Heart right ventricle (tissue), 16 donors: Measurements from ENCODE around the gene PRICKLE1. TPM values are rescaled to one million over a fixed set of nuclear protein-coding genes. Genes with fewer than 3 reads are reported as not detected.

Experiments used
- ATAC-seq, 8 donors: fragments of 200-7000 bp; cut with Tn5 transposase; one replicate each; pipeline ENCODE4 v1.9.1; 2020; ENCODE audit warnings: mild to moderate bottlenecking in 8 of 8, moderate library complexity in 8 of 8, moderate number of reproducible peaks in 1 of 8
- DNase-seq, 2 donors: peaks; one replicate each; pipeline ENCODE4 v3.0.0-alpha.2; 2020
- H3K27ac ChIP-seq, 10 donors: fragments of 200-600 bp; sonication (generic) in 2 of 10; one replicate each; pipeline versions ENCODE4 v1.5.0 to v1.8.0; 2020 to 2022; ENCODE audit warnings: mild to moderate bottlenecking in 3 of 10
- H3K27me3 ChIP-seq, 7 donors: fragments of 200-600 bp; one replicate each; pipeline ENCODE4 v1.8.0; 2021 to 2022; ENCODE audit warnings: mild to moderate bottlenecking in 2 of 7
- H3K36me3 ChIP-seq, 9 donors: fragments of 200-600 bp; sonication (generic) in 1 of 9; one replicate each; pipeline versions ENCODE4 v1.5.0 to v1.8.0; 2020 to 2022; ENCODE audit warnings: mild to moderate bottlenecking in 2 of 9
- H3K4me1 ChIP-seq, 9 donors: fragments of 200-600 bp; sonication (generic) in 1 of 9; one replicate each; pipeline versions ENCODE4 v1.5.0 to v1.8.0; 2020 to 2022; ENCODE audit warnings: mild to moderate bottlenecking in 4 of 9
- H3K4me3 ChIP-seq, 10 donors: fragments of 200-600 bp; sonication (generic) in 2 of 10; one replicate each; pipeline versions ENCODE4 v1.5.0 to v1.8.0; 2020 to 2022; ENCODE audit warnings: mild to moderate bottlenecking in 7 of 10, moderate library complexity in 2 of 10
- H3K9me3 ChIP-seq, 11 donors: fragments of 200-600 bp in 10 of 11; sonication (generic) in 2 of 11; one replicate each; pipeline versions ENCODE4 v1.5.0 to v1.8.0; 2013 to 2022; ENCODE audit warnings: mild to moderate bottlenecking in 2 of 11, control low read depth in 1 of 11, moderate library complexity in 1 of 11
- WGBS, 2 donors: extraction: QIAGEN DNeasy Blood & Tissue Kit; methylation state at CpG; one replicate each; pipeline ENCODE4 v1.1.7; 2013; ENCODE audit warnings: inconsistent platforms in 1 of 2; 5-methylcytosine and 5-hydroxymethylcytosine counted together
- intact Hi-C, 10 donors: fragments of 100-400 bp; cut with DNase I; formaldehyde crosslinking; loops; one replicate each; pipeline versions ENCODE4 v1.11.1 to v1.14.2; 2022
- polyA plus RNA-seq, 2 donors: library from polyadenylated mRNA; stranded (reverse); fragments of 200-250 nt; gene quantifications; one replicate each; pipeline ENCODE4 v1.2.3, GENCODE V29; 2013
- total RNA-seq, 10 donors: library from RNA; stranded (reverse); fragmentation: NEBNext Ultra II Directional in 3 of 10; extraction: Animal tissue kit (Norgen Biotek cat#: 25700) in 3 of 10; gene quantifications; one replicate each; pipeline versions ENCODE4 v1.2.1 to v1.2.4, GENCODE V29; 2021 to 2023
- TF ChIP-seq, protein P1 (sequence below), 9 donors: fragments of 200-600 bp; sonication (generic) in 2 of 9; IDR thresholded peaks; one replicate each; pipeline versions ENCODE4 v1.5.0 to v1.8.0; 2021 to 2022; ENCODE audit warnings: antibody characterized with exemption in 9 of 9, mild to moderate bottlenecking in 5 of 9, moderate library complexity in 1 of 9
- donor health status: Arrhythmogenic right ventricular cardiomyopathy.
- donor health status: ischemic (EF 13 %, LVEDD 7.1; RV severe dilation, severe dysfunction).
- donor health status: healthy with polysubstance abuse.
- donor health status: DM: no; HTN: yes; CAD: no.
- donor health status: DM: no; HTN: no; CAD: no.
- donor health status: ischemic (EF 25% LVEDD 6.9; RV normal size, moderate dysfunction).
- donor health status: ischemic (EF 25% LVEDD 5.7; RV mildly dilated, moderate dysfunction).
- donor health status: healthy.
- donor health status: DM: yes; HTN: yes; CAD: no.
- donor health status: Ischemic cardiomyopathy.
- donor health status: ischemic (EF 35%, LVEDD 5.7; RV mildly dilated, moderate dysfunction).
- donor health status: nonischemic (EF 11% LVEDD 7.7; RV severe dilation, severe dysfunction).
- donor health status: DM: yes; HTN: yes; CAD: no.
- donor health status: PGD.
- donor health status: ischemic (EF 29% LVEDD 5.4; RV normal size, mild dysfunction).
- donor health status: nonischemic (EF 23%, LVEDD 6.1; RV moderate dilation, normal function).

The PRICKLE1 gene
- total and polyA plus RNA-seq, 12 donors = 2.9 to 36.9 (median 17.8) TPM

GRCh38 chr12:42625611-42626010 lies 36.1 kb upstream of the PRICKLE1 start:
- no peak for ATAC-seq
- H3K36me3 ChIP-seq = no peaks in the 10 kb centered on the region
- H3K4me3 ChIP-seq = no peak overlapping the region
- intact Hi-C loops = no loop called here
- TF ChIP-seq, protein P1, sequence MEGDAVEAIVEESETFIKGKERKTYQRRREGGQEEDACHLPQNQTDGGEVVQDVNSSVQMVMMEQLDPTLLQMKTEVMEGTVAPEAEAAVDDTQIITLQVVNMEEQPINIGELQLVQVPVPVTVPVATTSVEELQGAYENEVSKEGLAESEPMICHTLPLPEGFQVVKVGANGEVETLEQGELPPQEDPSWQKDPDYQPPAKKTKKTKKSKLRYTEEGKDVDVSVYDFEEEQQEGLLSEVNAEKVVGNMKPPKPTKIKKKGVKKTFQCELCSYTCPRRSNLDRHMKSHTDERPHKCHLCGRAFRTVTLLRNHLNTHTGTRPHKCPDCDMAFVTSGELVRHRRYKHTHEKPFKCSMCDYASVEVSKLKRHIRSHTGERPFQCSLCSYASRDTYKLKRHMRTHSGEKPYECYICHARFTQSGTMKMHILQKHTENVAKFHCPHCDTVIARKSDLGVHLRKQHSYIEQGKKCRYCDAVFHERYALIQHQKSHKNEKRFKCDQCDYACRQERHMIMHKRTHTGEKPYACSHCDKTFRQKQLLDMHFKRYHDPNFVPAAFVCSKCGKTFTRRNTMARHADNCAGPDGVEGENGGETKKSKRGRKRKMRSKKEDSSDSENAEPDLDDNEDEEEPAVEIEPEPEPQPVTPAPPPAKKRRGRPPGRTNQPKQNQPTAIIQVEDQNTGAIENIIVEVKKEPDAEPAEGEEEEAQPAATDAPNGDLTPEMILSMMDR (IDR thresholded peaks at IDR 0.05) = no peak
- no peak for DNase-seq
- no peak overlapping the region for H3K27ac ChIP-seq
- WGBS, 2 donors = 29 to 33% methylated on average over 4 of the region's 4 CpGs
- H3K27me3 ChIP-seq = no peaks in the 10 kb centered on the region
- peaks cover 0 to 5% (median 0%) of the 10 kb centered on the region in 11 donors for H3K9me3 ChIP-seq
- no peaks in the 10 kb centered on the region for H3K4me1 ChIP-seq

DNA sequence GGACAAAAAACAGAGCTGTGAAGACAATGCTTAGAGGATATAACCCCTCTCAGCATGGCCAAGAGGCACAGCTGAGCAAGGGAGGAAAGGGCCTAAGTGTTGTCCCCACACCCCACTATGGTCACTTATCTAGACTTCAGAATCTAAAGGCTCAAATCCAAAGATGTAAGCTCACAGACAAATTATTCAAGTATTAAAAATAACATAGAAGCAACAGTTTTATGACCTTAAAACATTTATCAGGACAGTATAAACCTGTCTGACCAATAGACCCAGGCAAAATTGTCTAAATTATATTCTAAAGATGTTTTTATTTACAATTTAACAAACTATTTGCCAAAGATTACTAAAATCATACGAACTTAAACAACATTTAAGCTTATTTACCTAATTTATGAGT lies 28.1 kb upstream of the PRICKLE1 start:
- Histone ChIP-seq H3K27ac (no peak overlapping the region), H3K27me3 (no peaks in the 10 kb centered on the region), H3K9me3 (peaks cover 0 to 43% (median 25%) of the 10 kb centered on the region in 11 donors), H3K4me1 (no peaks in the 10 kb centered on the region), H3K36me3 (no peaks in the 10 kb centered on the region), H3K4me3 (no peak overlapping the region)
- intact Hi-C loops = no loop called here
- ATAC-seq (no peak), DNase-seq (no peak)
- TF ChIP-seq, protein P1 (IDR thresholded peaks at IDR 0.05) = no peak
- WGBS, 2 donors = 41 to 42% methylated on average over 1 of the region's 1 CpG

GRCh38 chr12:42615006-42615405 lies 25.5 kb upstream of the PRICKLE1 start:
- intact Hi-C loops = no loop called here
- TF ChIP-seq, protein P1 (IDR thresholded peaks at IDR 0.05) = no peak
- Histone ChIP-seq H3K36me3 (no peaks in the 10 kb centered on the region), H3K4me3 (no peak overlapping the region), H3K4me1 (peaks cover 0 to 4% (median 0%) of the 10 kb centered on the region in 9 donors), H3K27ac (no peak overlapping the region), H3K9me3 (peaks cover 0 to 43% (median 25%) of the 10 kb centered on the region in 11 donors), H3K27me3 (no peaks in the 10 kb centered on the region)
- DNase-seq (no peak), ATAC-seq (no peak)
- WGBS, 2 donors = 87 to 88% methylated on average over 3 of the region's 3 CpGs

- TF ChIP-seq, protein P1 (IDR thresholded peaks at IDR 0.05) = no peak
- H3K27me3 ChIP-seq = no peaks in the 10 kb centered on the region
- peaks cover 0 to 21% (median 10%) of the 10 kb centered on the region in 11 donors for H3K9me3 ChIP-seq
- ATAC-seq = no peak
- no peak overlapping the region for H3K27ac ChIP-seq
- no peak for DNase-seq
- H3K4me1 ChIP-seq = peaks cover 0 to 4% (median 0%) of the 10 kb centered on the region in 9 donors
- H3K36me3 ChIP-seq = no peaks in the 10 kb centered on the region
- no peak overlapping the region for H3K4me3 ChIP-seq
- intact Hi-C loops = no loop called here
Measured at GRCh38 chr12:42612231-42612613, 22.7 kb upstream of the PRICKLE1 start.
